22Rv1 (cell line): ENCODE results near the gene IRAK4.

Experiments used
- ZFX ChIP-seq: fragments of 450-650 bp; IDR thresholded peaks from 2 replicates; pipeline ENCODE4 v1.6.1; 2017; ENCODE audit warnings: antibody characterized with exemption, borderline replicate concordance
- TF ChIP-seq, protein P1 (sequence below): fragments of 450-650 bp; IDR thresholded peaks from 2 replicates; pipeline ENCODE4 v1.5.1; 2017; ENCODE audit warnings: mild to moderate bottlenecking

DNA sequence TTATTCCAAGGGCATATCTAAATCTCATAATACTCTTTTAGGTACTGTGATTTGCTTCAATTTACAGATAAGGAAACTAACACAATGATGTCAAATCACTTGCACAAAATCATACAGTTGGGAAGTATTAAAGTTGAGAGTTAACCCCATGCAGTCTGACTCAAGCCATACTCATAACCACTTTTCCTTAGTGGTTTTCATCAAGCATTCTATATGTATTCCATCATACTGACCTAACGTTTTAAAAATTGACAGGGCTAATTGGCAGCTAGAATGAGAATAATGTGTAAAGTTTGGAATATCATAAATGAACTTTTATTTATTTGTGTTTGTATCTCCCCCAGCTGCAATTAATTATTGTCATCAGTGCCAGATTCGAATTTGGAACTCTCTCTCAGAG, 21.1 kb upstream of the IRAK4 start:
- TF ChIP-seq, protein P1, sequence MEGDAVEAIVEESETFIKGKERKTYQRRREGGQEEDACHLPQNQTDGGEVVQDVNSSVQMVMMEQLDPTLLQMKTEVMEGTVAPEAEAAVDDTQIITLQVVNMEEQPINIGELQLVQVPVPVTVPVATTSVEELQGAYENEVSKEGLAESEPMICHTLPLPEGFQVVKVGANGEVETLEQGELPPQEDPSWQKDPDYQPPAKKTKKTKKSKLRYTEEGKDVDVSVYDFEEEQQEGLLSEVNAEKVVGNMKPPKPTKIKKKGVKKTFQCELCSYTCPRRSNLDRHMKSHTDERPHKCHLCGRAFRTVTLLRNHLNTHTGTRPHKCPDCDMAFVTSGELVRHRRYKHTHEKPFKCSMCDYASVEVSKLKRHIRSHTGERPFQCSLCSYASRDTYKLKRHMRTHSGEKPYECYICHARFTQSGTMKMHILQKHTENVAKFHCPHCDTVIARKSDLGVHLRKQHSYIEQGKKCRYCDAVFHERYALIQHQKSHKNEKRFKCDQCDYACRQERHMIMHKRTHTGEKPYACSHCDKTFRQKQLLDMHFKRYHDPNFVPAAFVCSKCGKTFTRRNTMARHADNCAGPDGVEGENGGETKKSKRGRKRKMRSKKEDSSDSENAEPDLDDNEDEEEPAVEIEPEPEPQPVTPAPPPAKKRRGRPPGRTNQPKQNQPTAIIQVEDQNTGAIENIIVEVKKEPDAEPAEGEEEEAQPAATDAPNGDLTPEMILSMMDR = no peak
- TF ChIP-seq ZFX = no peak
